NCI-H2081 (cell line): ENCODE results near the gene ADAMTSL1.

ENCODE experiments used
- DNase-seq, 2 experiments: peaks; one replicate each; lab custom pipeline; 2025; lab: John Stamatoyannopoulos, UW

ADAMTSL1 gene

GRCh38 chr9:18942801-18943200, 468.8 kb downstream of the ADAMTSL1 start:
- DNase-seq = no peak

- DNase-seq = peak; percentile 66 to 91
These were observed 474.0 kb downstream of the ADAMTSL1 start for GRCh38 chr9:18947892-18948339.

DNA sequence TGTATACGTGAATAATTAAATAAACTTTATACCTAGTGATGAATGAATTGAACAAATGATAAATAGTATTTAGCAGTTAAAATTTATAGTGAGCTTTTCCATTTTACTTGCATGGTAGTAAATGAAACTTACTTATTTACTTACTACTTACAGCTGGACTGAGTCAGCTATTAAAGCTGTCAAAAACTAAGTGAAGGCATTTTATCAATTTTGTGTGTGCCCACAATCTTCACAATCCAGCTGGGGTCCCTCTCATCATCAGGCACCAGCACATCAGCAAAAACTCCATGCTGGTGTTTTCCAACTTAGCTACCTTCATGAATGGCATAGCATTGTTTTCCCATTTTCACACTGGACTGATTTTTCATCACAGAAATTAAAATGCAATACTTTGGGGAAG, 478.0 kb downstream of the ADAMTSL1 start:
- DNase-seq = no peak

- no peak for DNase-seq
These were observed 481.7 kb downstream of the ADAMTSL1 start for GRCh38 chr9:18955626-18956025.
